ENCODE results near the gene COLEC11.

GRCh38 chr2:3571284-3571683, 23.6 kb upstream of the COLEC11 start:
- TF ChIP-seq, protein P1, sequence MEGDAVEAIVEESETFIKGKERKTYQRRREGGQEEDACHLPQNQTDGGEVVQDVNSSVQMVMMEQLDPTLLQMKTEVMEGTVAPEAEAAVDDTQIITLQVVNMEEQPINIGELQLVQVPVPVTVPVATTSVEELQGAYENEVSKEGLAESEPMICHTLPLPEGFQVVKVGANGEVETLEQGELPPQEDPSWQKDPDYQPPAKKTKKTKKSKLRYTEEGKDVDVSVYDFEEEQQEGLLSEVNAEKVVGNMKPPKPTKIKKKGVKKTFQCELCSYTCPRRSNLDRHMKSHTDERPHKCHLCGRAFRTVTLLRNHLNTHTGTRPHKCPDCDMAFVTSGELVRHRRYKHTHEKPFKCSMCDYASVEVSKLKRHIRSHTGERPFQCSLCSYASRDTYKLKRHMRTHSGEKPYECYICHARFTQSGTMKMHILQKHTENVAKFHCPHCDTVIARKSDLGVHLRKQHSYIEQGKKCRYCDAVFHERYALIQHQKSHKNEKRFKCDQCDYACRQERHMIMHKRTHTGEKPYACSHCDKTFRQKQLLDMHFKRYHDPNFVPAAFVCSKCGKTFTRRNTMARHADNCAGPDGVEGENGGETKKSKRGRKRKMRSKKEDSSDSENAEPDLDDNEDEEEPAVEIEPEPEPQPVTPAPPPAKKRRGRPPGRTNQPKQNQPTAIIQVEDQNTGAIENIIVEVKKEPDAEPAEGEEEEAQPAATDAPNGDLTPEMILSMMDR (optimal IDR thresholded peaks at IDR 0.05 in 1 of 3, IDR thresholded peaks at IDR 0.05 in 1 of 3, conservative IDR thresholded peaks at IDR 0.05 in 1 of 3; ENCODE audit: extremely low read depth in 1 of 3, insufficient read depth in 2 of 3, low read length in 3 of 3), result no peak
- no peak for TF ChIP-seq EZH2 (IDR thresholded peaks at IDR 0.05; ENCODE audit: low read length)

All from keratinocyte (primary cell).